Measurements from ENCODE around the gene SNAI3.
"Not testable (repeated sequence)": the region's sequence is repeated elsewhere in the genome, so short reads cannot be mapped to it uniquely, and the experiment has no call there.

The SNAI3 gene

DNA sequence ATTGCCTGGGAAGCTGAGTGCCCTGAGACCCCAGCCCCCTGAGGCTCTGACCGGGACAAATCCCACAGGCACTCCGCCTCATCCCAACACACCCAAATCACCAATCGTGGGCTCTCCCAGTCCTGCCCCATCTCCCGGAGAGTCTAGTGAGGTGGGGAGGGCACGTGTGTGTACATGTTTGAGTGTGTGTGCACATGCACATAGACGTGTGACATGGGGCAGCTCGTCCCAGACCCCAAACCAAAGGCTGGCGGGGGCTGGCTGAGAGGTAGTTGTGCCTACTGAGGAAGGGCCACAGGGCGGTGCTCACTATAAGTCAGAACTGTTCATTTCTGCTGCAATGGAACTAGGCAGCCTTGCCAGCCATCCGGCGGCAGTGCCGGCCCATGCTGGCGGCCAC lies 8.6 kb downstream of the SNAI3 start:
- TF ChIP-seq, protein P1, sequence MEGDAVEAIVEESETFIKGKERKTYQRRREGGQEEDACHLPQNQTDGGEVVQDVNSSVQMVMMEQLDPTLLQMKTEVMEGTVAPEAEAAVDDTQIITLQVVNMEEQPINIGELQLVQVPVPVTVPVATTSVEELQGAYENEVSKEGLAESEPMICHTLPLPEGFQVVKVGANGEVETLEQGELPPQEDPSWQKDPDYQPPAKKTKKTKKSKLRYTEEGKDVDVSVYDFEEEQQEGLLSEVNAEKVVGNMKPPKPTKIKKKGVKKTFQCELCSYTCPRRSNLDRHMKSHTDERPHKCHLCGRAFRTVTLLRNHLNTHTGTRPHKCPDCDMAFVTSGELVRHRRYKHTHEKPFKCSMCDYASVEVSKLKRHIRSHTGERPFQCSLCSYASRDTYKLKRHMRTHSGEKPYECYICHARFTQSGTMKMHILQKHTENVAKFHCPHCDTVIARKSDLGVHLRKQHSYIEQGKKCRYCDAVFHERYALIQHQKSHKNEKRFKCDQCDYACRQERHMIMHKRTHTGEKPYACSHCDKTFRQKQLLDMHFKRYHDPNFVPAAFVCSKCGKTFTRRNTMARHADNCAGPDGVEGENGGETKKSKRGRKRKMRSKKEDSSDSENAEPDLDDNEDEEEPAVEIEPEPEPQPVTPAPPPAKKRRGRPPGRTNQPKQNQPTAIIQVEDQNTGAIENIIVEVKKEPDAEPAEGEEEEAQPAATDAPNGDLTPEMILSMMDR (IDR thresholded peaks at IDR 0.05; ENCODE audit: low read length, missing control alignments), result no peak
- DNase-seq (ENCODE audit: low read depth), result no peak
- H3K4me3 ChIP-seq (replicated peaks; ENCODE audit: low read depth, low read length), result no peak overlapping the region

GRCh38 chr16:88676502-88677242 lies 9.6 kb downstream of the SNAI3 start:
- DNase-seq (ENCODE audit: low read depth), result no peak
- no peak overlapping the region for H3K4me3 ChIP-seq (replicated peaks; ENCODE audit: low read depth, low read length)
- TF ChIP-seq, protein P1 (IDR thresholded peaks at IDR 0.05; ENCODE audit: low read length, missing control alignments), result no peak

- no peak for DNase-seq (ENCODE audit: low read depth)
- no peak overlapping the region for H3K4me3 ChIP-seq (replicated peaks; ENCODE audit: low read depth, low read length)
- TF ChIP-seq, protein P1 (IDR thresholded peaks at IDR 0.05; ENCODE audit: low read length, missing control alignments), result no peak
Observed at GRCh38 chr16:88673716-88674379, 12.5 kb downstream of the SNAI3 start.

GRCh38 chr16:88672776-88673175 lies 13.5 kb downstream of the SNAI3 start:
- no peak overlapping the region for H3K4me3 ChIP-seq (replicated peaks; ENCODE audit: low read depth, low read length)
- TF ChIP-seq, protein P1 (IDR thresholded peaks at IDR 0.05; ENCODE audit: low read length, missing control alignments), result peak; percentile 30
- no peak for DNase-seq (ENCODE audit: low read depth)

DNA sequence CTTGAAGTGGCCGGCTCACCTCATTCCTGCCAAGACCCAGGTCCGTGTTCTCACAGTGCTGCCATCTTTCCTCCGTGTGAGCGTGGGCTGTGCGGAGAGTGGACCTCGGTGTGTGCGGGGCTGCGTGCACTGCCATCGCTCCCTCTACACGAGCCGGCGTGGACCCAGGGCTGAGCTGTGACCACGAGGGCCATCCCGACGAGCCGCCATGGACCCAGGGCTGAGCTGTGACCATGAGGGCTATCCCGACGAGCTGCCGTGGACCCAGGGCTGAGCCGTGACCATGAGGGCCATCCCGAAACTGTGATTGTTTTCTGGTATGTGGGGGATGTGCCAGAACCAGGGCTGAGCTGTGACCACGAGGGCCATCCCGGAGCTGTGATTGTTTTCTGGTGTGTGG lies 14.5 kb downstream of the SNAI3 start:
- no peak for DNase-seq (ENCODE audit: low read depth)
- no peak overlapping the region for H3K4me3 ChIP-seq (replicated peaks; ENCODE audit: low read depth, low read length)
- TF ChIP-seq, protein P1 (IDR thresholded peaks at IDR 0.05; ENCODE audit: low read length, missing control alignments), result no peak

- no peak for DNase-seq (ENCODE audit: low read depth)
- H3K4me3 ChIP-seq (replicated peaks; ENCODE audit: low read depth, low read length), result no peak overlapping the region
- TF ChIP-seq, protein P1 (IDR thresholded peaks at IDR 0.05; ENCODE audit: low read length, missing control alignments), result no peak
Observed at GRCh38 chr16:88669980-88670379, 16.3 kb downstream of the SNAI3 start.

- not testable (repeated sequence) for DNase-seq (ENCODE audit: low read depth); H3K4me3 ChIP-seq (replicated peaks; ENCODE audit: low read depth, low read length)
Observed at GRCh38 chr16:88669493-88669892, 16.8 kb downstream of the SNAI3 start.
